ENCODE results near the gene IGF1R. TPM values are rescaled to one million over a fixed set of nuclear protein-coding genes. Genes with fewer than 3 reads are reported as not detected.

Gene IGF1R
- total and polyA plus RNA-seq, 2 donors (not counting 3 experiments of a cell fraction or from before 2014, with no cell fraction given): 16.1 to 59.1 TPM

DNA sequence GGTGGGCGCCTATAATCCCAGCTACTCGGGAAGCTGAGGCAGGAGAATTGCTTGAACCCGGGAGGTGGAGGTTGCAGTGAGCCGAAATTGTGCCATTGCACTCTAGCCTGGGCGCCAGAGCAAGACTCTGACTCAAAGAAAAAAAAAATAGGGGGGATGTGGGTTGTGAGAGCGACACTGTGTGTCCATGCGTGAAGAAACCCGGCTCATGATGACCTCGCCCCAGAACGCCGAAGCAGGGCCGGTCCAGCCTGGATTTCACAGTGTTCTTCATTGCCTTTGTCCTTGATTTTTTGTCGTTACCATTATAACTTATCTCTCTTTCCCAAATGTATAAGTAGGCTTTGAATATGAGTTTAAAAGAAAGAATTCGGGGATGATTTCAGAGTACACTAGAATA is 230.5 kb downstream of the IGF1R start:
- no peaks in the 10 kb centered on the region for H3K27me3 ChIP-seq (ENCODE audit: control insufficient read depth in 2 of 2, insufficient read depth in 2 of 2, low read length in 2 of 2)
- H3K9me1 ChIP-seq (replicated peaks; ENCODE audit: control insufficient read depth, extremely low read depth, insufficient read depth, low read length): no peaks in the 10 kb centered on the region
- no peak overlapping the region for H3K27ac ChIP-seq (ENCODE audit: insufficient read depth, low read depth, low read length)
- H3K4me2 ChIP-seq (ENCODE audit: insufficient read depth, low read length): no peak overlapping the region
- dilution Hi-C loops (cut with MboI; ENCODE audit: extremely low pct_ligation_motif_present, low sequenced_read_pairs): loop anchor here (25.0 kb wide), 1 partner anchor 217 kb away; no protein-coding TSS in a partner anchor
- no TSS peak for BruUV-seq (replicated peaks)
- H3K36me3 ChIP-seq (ENCODE audit: control insufficient read depth in 2 of 2, extremely low read depth in 1 of 2, insufficient read depth in 2 of 2, low read length in 2 of 2): no peaks in the 10 kb centered on the region
- H4K20me1 ChIP-seq (replicated peaks; ENCODE audit: control insufficient read depth, extremely low read depth, insufficient read depth, low read length): no peaks in the 10 kb centered on the region
- no peak for TF ChIP-seq POLR2A (IDR thresholded peaks at IDR 0.05; ENCODE audit: low read depth, low read length)
- TF ChIP-seq JUN (IDR thresholded peaks at IDR 0.05; ENCODE audit: borderline replicate concordance, insufficient read depth, insufficient read length, low read depth): no peak
- no peak for TF ChIP-seq POLR2AphosphoS5 (IDR thresholded peaks at IDR 0.05; ENCODE audit: insufficient read depth, low read depth, low read length)
- TF ChIP-seq, protein P1, sequence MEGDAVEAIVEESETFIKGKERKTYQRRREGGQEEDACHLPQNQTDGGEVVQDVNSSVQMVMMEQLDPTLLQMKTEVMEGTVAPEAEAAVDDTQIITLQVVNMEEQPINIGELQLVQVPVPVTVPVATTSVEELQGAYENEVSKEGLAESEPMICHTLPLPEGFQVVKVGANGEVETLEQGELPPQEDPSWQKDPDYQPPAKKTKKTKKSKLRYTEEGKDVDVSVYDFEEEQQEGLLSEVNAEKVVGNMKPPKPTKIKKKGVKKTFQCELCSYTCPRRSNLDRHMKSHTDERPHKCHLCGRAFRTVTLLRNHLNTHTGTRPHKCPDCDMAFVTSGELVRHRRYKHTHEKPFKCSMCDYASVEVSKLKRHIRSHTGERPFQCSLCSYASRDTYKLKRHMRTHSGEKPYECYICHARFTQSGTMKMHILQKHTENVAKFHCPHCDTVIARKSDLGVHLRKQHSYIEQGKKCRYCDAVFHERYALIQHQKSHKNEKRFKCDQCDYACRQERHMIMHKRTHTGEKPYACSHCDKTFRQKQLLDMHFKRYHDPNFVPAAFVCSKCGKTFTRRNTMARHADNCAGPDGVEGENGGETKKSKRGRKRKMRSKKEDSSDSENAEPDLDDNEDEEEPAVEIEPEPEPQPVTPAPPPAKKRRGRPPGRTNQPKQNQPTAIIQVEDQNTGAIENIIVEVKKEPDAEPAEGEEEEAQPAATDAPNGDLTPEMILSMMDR (IDR thresholded peaks at IDR 0.05; ENCODE audit: extremely low read depth in 1 of 2, insufficient read depth in 1 of 2, low read depth in 1 of 2, low read length in 2 of 2): no peak
- TF ChIP-seq GATA2 (IDR thresholded peaks at IDR 0.05; ENCODE audit: insufficient read depth, insufficient read length, low read depth, low read length): no peak
- TF ChIP-seq EZH2 (IDR thresholded peaks at IDR 0.05; ENCODE audit: borderline replicate concordance, low read depth, low read length, severe bottlenecking): no peak
- TF ChIP-seq, protein P2, sequence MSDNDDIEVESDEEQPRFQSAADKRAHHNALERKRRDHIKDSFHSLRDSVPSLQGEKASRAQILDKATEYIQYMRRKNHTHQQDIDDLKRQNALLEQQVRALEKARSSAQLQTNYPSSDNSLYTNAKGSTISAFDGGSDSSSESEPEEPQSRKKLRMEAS (IDR thresholded peaks at IDR 0.05; ENCODE audit: insufficient read depth, insufficient read length): no peak
- TF ChIP-seq FOS (IDR thresholded peaks at IDR 0.05; ENCODE audit: borderline replicate concordance, insufficient read depth, low read length): no peak
- no peak for TF ChIP-seq MYC (IDR thresholded peaks at IDR 0.05; ENCODE audit: low read depth, low read length)
- POLR2A ChIA-PET: no interaction called here
- H3K9me3 ChIP-seq (replicated peaks; ENCODE audit: control insufficient read depth, insufficient read depth, low read length): no peaks in the 10 kb centered on the region
- no peak for FAIRE-seq
- peaks cover 2% of the 10 kb centered on the region for H3K4me1 ChIP-seq (ENCODE audit: control insufficient read depth, extremely low read depth, insufficient read depth, low read length)
- H2AFZ ChIP-seq (ENCODE audit: low read depth, low read length): no peak overlapping the region
- intact Hi-C loops (cut with micrococcal nuclease): no loop called here
- CTCF ChIA-PET: no interaction called here
- no peak overlapping the region for H3K9ac ChIP-seq (replicated peaks; ENCODE audit: extremely low read depth, insufficient read depth, low read length)
- no peak for DNase-seq (ENCODE audit: low read depth, low spot score)
- no peak overlapping the region for H3K4me3 ChIP-seq (replicated peaks in 1 of 3; ENCODE audit: insufficient read depth in 1 of 3, low read depth in 1 of 3, low read length in 3 of 3)
- H3K79me2 ChIP-seq (ENCODE audit: control insufficient read depth, insufficient read depth, low read length): peaks cover 2% of the 10 kb centered on the region
